Ishikawa (cell line): ENCODE measurements around the gene SEMA3A.
A peak's percentile ranks its signal among the peaks of the same experiment; 100 is the strongest.

Experiments
- CEBPB ChIP-seq: IDR thresholded peaks from 2 replicates; pipeline ENCODE4 v1.6.1; 2012
- CREB1 ChIP-seq: IDR thresholded peaks from 2 replicates; pipeline ENCODE4 v1.6.1; 2012; ENCODE audit warnings: low read depth
- EGR1 ChIP-seq: IDR thresholded peaks from 2 replicates; pipeline ENCODE4 v1.6.1; 2012
- EP300 ChIP-seq: IDR thresholded peaks from 2 replicates; pipeline ENCODE4 v1.6.1; 2012; ENCODE audit warnings: borderline replicate concordance
- FOXM1 ChIP-seq: IDR thresholded peaks from 2 replicates; pipeline ENCODE4 v1.6.1; 2012; ENCODE audit warnings: low read depth, borderline replicate concordance
- NFIC ChIP-seq: IDR thresholded peaks from 2 replicates; pipeline ENCODE4 v1.6.1; 2012
- RAD21 ChIP-seq: IDR thresholded peaks from 2 replicates; pipeline ENCODE4 v1.6.1; 2012; ENCODE audit warnings: low read depth
- REST ChIP-seq: IDR thresholded peaks from 2 replicates; pipeline ENCODE4 v1.6.1; 2012; ENCODE audit warnings: low read depth, mild to moderate bottlenecking
- TAF1 ChIP-seq: IDR thresholded peaks from 2 replicates; pipeline ENCODE4 v1.6.1; 2012; ENCODE audit warnings: low read depth, mild to moderate bottlenecking
- TCF12 ChIP-seq: IDR thresholded peaks from 2 replicates; pipeline ENCODE4 v1.6.1; 2012; ENCODE audit warnings: low read depth
- TEAD4 ChIP-seq: IDR thresholded peaks from 2 replicates; pipeline ENCODE4 v1.6.1; 2012
- YY1 ChIP-seq: IDR thresholded peaks from 2 replicates; pipeline ENCODE4 v1.6.1; 2012; ENCODE audit warnings: low read depth
- ZBTB7A ChIP-seq: IDR thresholded peaks from 2 replicates; pipeline ENCODE4 v1.6.1; 2012; ENCODE audit warnings: low read depth
- TF ChIP-seq, protein P1 (sequence below): IDR thresholded peaks from 2 replicates; pipeline ENCODE4 v1.6.1; 2012
- TF ChIP-seq, protein P2 (sequence below): IDR thresholded peaks from 2 replicates; pipeline ENCODE4 v1.6.1; 2012

SEMA3A gene

GRCh38 chr7:84162125-84162524, 32.5 kb downstream of the SEMA3A start:
- TF ChIP-seq YY1 (no peak), REST (no peak), CREB1 (no peak)

DNA sequence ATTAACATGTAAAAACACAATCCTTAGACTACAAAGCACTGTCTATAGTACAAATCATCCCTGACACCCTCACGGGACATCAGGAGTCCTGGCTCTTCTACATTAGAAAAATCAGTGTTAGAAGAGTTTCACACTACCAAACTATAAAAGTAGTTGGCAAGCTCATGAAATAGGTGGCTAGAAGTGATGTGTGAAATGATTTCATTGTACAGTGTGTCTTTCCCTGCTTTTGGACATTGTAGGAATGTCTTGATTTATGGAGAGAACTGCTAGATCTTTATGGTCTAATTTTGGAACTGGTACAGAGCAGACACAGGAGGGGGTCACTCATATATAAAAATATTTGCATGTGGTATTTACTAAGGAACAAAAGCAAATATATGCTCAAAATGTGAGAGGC, 33.2 kb downstream of the SEMA3A start:
- peak; percentile 49; the same call in 1 of the 2 replicates for TF ChIP-seq TEAD4
- TF ChIP-seq NFIC = peak; percentile 38; the same call in 1 of the 2 replicates
- TF ChIP-seq TCF12 = no peak
- TF ChIP-seq REST = no peak

DNA sequence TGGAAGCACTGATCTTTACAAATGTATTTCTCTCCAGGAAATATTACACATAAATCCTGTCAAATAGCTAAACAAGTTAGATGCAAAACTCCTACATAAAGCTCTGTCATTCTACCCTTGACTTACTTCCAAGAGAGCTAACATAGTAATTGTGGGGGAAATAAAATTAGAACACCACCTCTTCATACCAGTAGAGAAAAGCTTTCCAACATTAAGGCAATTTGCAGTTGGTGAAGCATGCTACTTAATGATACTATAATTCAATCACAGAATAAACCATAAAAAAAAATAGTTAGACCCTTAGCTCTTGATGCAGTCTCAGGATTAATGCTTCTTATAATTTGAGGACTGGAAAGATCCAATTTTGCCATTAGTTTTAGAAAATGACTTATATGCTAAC, 35.2 kb downstream of the SEMA3A start:
- no peak for TF ChIP-seq TEAD4
- TF ChIP-seq CREB1 = no peak
- no peak for TF ChIP-seq EGR1
- TF ChIP-seq, protein P1, sequence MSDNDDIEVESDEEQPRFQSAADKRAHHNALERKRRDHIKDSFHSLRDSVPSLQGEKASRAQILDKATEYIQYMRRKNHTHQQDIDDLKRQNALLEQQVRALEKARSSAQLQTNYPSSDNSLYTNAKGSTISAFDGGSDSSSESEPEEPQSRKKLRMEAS = no peak
- TF ChIP-seq FOXM1 = no peak

GRCh38 chr7:84157171-84157570, 37.4 kb downstream of the SEMA3A start:
- no peak for TF ChIP-seq TAF1
- no peak for TF ChIP-seq RAD21

- TF ChIP-seq EP300 (no peak), FOXM1 (no peak), ZBTB7A (no peak), REST (no peak)
- TF ChIP-seq, protein P2, sequence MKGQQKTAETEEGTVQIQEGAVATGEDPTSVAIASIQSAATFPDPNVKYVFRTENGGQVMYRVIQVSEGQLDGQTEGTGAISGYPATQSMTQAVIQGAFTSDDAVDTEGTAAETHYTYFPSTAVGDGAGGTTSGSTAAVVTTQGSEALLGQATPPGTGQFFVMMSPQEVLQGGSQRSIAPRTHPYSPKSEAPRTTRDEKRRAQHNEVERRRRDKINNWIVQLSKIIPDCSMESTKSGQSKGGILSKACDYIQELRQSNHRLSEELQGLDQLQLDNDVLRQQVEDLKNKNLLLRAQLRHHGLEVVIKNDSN = no peak
- TF ChIP-seq, protein P1 = no peak
These were observed 39.4 kb downstream of the SEMA3A start for GRCh38 chr7:84154991-84155781.

DNA sequence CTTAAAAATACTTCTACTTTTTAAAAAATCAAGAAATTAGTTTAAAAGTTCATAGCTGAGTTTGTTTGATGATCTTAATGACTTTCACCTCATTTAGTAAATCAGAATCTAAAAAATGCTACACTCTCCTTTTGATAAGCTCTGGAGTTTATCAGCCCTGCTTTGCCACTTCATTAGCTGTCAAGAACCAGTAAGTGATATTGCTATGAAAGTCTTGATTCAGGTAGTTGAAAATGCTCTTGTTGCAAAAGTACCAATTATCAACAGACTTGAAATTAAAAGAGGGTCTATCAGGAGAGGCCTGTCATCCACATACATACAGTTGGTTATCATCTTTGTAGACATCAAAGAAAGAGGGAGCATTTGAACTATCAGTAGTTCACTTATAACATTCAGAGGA, 41.6 kb downstream of the SEMA3A start:
- TF ChIP-seq YY1 (no peak), REST (no peak), CEBPB (no peak), RAD21 (no peak), EGR1 (no peak), TEAD4 (no peak), FOXM1 (no peak), EP300 (no peak), ZBTB7A (no peak)
- TF ChIP-seq, protein P1 = no peak
